Smooth muscle cell (in vitro differentiated cells): Measurements from ENCODE around the gene CHST9. TPM values are rescaled to one million over a fixed set of nuclear protein-coding genes. Genes with fewer than 3 reads are reported as not detected.

ENCODE experiments used
- DNase-seq: peaks from one replicate; lab custom pipeline; 2025; ENCODE audit not compliant: unreplicated experiment; lab: John Stamatoyannopoulos, UW
- H2AFZ ChIP-seq: fragments of 200-600 bp; sonication (generic); 2 replicates; pipeline ENCODE4 v1.6.0; 2016; ENCODE audit warnings: antibody characterized with exemption, low read depth, mild to moderate bottlenecking
- H3F3A ChIP-seq: fragments of 200-600 bp; sonication (generic); 2 replicates; pipeline ENCODE4 v1.6.0; 2017; ENCODE audit warnings: antibody characterized with exemption, low read depth
- H3K27ac ChIP-seq: fragments of 200-600 bp; sonication (generic); 2 replicates; pipeline ENCODE4 v1.5.1; 2016; ENCODE audit warnings: low read depth, mild to moderate bottlenecking
- H3K27me3 ChIP-seq: fragments of 200-600 bp; sonication (generic); 2 replicates; pipeline ENCODE4 v1.6.1; 2016; ENCODE audit warnings: low read depth, mild to moderate bottlenecking
- H3K36me3 ChIP-seq: fragments of 200-600 bp; sonication (generic); 2 replicates; pipeline ENCODE4 v1.5.1; 2016; ENCODE audit warnings: low read depth
- H3K4me1 ChIP-seq: fragments of 200-600 bp; sonication (generic); 2 replicates; pipeline ENCODE4 v1.5.1; 2016; ENCODE audit warnings: low read depth
- H3K4me2 ChIP-seq: fragments of 200-600 bp; sonication (generic); 2 replicates; pipeline ENCODE4 v1.6.0; 2016; ENCODE audit warnings: mild to moderate bottlenecking
- H3K4me3 ChIP-seq: fragments of 200-600 bp; sonication (generic); 2 replicates; pipeline ENCODE4 v1.5.1; 2016; ENCODE audit warnings: mild to moderate bottlenecking
- H3K79me2 ChIP-seq: fragments of 200-600 bp; sonication (generic); 2 replicates; pipeline ENCODE4 v1.6.0; 2016; ENCODE audit warnings: low read depth, mild to moderate bottlenecking
- H3K9ac ChIP-seq: fragments of 200-600 bp; sonication (generic); 2 replicates; pipeline ENCODE4 v1.6.0; 2016; ENCODE audit warnings: low read depth
- H3K9me3 ChIP-seq: fragments of 200-600 bp; sonication (generic); replicated peaks from 2 replicates; pipeline ENCODE4 v1.5.1; 2016; ENCODE audit warnings: low read depth
- H4K20me1 ChIP-seq: fragments of 200-600 bp; sonication (generic); 2 replicates; pipeline ENCODE4 v1.6.0; 2016; ENCODE audit warnings: low read depth
- WGBS: methylation state at CpG from one replicate; pipeline ENCODE4 v1.1.7; 2016; ENCODE audit warnings: low lambda C conversion rate; 5-methylcytosine and 5-hydroxymethylcytosine counted together
- polyA plus RNA-seq: library from polyadenylated mRNA; unstranded; fragments of >200 nt; fragmentation: Nextera tagmentation; extraction: Ambion mirVana; gene quantifications from 2 replicates; pipeline ENCODE4 v1.2.1, GENCODE V29; 2016
- total RNA-seq: library from RNA; depleted of rRNA; stranded (reverse); fragments of >200 nt; gene quantifications from 2 replicates; pipeline ENCODE4 v1.2.3, GENCODE V29; 2014
- TF ChIP-seq, protein P1 (sequence below): fragments of 200-600 bp; sonication (generic); IDR thresholded peaks from 2 replicates; pipeline ENCODE4 v1.5.1; 2017; ENCODE audit warnings: borderline replicate concordance, mild to moderate bottlenecking, antibody characterized with exemption; ENCODE audit not compliant: insufficient read depth, poor library complexity, severe bottlenecking

The CHST9 gene
- total and polyA plus RNA-seq, 2 experiments from 2014 or later = not detected

DNA sequence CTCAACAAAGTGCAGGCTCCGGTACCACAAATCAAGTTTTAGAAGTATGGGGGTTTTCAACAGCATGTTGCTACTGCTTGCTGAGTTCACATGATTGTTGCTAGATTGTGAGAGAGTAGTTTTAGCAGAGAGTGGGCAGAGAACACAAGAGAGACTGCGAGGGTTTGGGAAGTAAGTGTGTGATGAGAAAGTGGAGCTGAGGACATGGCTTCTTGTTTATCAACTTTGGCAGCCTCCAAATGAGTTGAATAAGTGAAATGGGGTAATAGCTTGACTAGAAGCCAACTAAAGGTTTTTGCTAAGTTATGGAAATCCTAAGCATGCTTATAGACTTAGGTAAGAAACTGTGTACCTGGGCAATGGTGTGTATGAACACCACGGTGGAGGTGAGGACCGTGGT is 135.1 kb downstream of the CHST9 start:
- Histone ChIP-seq H3K4me2 (no peak overlapping the region), H4K20me1 (no peaks in the 10 kb centered on the region), H3K4me3 (no peak overlapping the region), H3K9ac (no peak overlapping the region), H3F3A (no peaks in the 10 kb centered on the region), H2AFZ (no peak overlapping the region), H3K4me1 (no peaks in the 10 kb centered on the region), H3K79me2 (no peaks in the 10 kb centered on the region), H3K36me3 (no peaks in the 10 kb centered on the region), H3K27ac (no peak overlapping the region), H3K27me3 (no peaks in the 10 kb centered on the region), H3K9me3 (no peaks in the 10 kb centered on the region)
- no peak for DNase-seq
- TF ChIP-seq, protein P1, sequence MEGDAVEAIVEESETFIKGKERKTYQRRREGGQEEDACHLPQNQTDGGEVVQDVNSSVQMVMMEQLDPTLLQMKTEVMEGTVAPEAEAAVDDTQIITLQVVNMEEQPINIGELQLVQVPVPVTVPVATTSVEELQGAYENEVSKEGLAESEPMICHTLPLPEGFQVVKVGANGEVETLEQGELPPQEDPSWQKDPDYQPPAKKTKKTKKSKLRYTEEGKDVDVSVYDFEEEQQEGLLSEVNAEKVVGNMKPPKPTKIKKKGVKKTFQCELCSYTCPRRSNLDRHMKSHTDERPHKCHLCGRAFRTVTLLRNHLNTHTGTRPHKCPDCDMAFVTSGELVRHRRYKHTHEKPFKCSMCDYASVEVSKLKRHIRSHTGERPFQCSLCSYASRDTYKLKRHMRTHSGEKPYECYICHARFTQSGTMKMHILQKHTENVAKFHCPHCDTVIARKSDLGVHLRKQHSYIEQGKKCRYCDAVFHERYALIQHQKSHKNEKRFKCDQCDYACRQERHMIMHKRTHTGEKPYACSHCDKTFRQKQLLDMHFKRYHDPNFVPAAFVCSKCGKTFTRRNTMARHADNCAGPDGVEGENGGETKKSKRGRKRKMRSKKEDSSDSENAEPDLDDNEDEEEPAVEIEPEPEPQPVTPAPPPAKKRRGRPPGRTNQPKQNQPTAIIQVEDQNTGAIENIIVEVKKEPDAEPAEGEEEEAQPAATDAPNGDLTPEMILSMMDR = no peak
- WGBS = 87% methylated on average over 4 of the region's 4 CpGs

DNA sequence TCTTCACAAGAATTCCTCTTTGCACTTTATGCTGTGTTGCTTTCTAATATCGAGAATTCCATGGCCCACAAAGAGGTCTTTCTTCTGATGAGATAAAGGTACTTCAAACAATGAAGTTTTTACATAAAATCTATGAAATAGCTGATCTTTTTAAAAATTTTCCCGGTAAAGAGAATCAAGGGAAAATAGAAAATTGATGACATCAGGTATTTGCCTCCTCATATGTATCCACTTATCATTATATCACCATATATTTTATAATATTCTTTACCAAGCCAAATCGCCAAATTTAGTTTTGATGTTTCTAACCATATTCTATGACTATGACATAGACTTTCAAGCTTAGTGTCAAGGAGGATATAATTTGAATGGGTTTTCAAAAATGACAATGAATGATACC is 139.8 kb downstream of the CHST9 start:
- Histone ChIP-seq H3K79me2 (no peaks in the 10 kb centered on the region), H3F3A (no peaks in the 10 kb centered on the region), H4K20me1 (no peaks in the 10 kb centered on the region), H3K27me3 (no peaks in the 10 kb centered on the region), H3K4me2 (no peak overlapping the region), H2AFZ (no peak overlapping the region), H3K9ac (no peak overlapping the region), H3K27ac (no peak overlapping the region), H3K36me3 (no peaks in the 10 kb centered on the region), H3K4me3 (no peak overlapping the region), H3K4me1 (no peaks in the 10 kb centered on the region), H3K9me3 (no peaks in the 10 kb centered on the region)
- no peak for DNase-seq
- TF ChIP-seq, protein P1 = no peak
- 93% methylated on average over 3 of the region's 3 CpGs for WGBS

DNA sequence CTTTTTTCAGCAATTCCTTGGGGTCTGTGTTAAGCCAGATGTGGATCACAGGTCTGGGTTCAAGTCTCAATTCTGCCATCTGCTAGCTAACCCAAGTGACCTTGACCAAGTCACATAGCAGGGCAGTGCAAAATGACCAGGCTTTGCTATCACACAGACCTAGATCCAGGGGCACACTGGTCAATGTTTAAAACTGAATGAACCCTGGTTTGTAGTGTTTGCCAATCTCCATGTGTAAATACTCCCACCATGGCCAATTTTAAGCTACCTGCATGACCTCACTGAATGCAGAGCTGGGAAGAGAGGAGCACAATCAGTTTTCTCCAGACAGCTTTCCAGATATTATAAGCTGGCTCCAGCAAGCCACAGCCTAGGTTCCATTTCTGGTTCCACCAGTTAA is 142.9 kb downstream of the CHST9 start:
- Histone ChIP-seq H3F3A (no peaks in the 10 kb centered on the region), H3K9me3 (no peaks in the 10 kb centered on the region), H3K36me3 (no peaks in the 10 kb centered on the region), H3K4me3 (no peak overlapping the region), H3K79me2 (no peaks in the 10 kb centered on the region), H2AFZ (no peak overlapping the region), H3K9ac (no peak overlapping the region), H3K27me3 (no peaks in the 10 kb centered on the region), H3K4me1 (no peaks in the 10 kb centered on the region), H3K27ac (no peak overlapping the region), H3K4me2 (no peak overlapping the region), H4K20me1 (no peaks in the 10 kb centered on the region)
- TF ChIP-seq, protein P1 = no peak
- DNase-seq = no peak

DNA sequence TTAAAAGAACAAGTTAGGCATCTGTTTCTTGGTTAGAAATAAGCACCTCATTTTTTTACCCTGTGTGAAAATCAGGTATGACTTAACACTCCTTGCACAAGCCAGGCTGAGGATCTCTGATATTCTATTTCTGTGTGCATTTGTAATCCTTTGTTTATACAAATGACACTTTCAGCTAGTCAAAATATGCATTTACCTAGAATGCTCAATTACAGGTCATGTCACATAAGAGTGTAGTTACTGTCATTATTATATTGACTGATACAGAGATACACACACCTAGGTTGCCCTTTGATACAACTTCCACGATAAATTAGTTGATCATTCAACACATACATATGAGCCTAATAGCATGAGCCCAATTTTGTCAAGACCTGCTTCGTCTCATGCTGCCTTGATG is 144.3 kb downstream of the CHST9 start:
- H3K4me2 ChIP-seq = no peak overlapping the region
- DNase-seq = no peak
- WGBS = 92% methylated on average over 2 of the region's 2 CpGs
- H3K27me3 ChIP-seq = no peaks in the 10 kb centered on the region
- TF ChIP-seq, protein P1 = no peak
- H3K9ac ChIP-seq = no peak overlapping the region
- H2AFZ ChIP-seq = no peak overlapping the region
- H3F3A ChIP-seq = no peaks in the 10 kb centered on the region
- H3K36me3 ChIP-seq = no peaks in the 10 kb centered on the region
- H3K9me3 ChIP-seq = no peaks in the 10 kb centered on the region
- H3K27ac ChIP-seq = no peak overlapping the region
- H3K4me3 ChIP-seq = no peak overlapping the region
- H3K4me1 ChIP-seq = no peaks in the 10 kb centered on the region
- H4K20me1 ChIP-seq = no peaks in the 10 kb centered on the region
- H3K79me2 ChIP-seq = no peaks in the 10 kb centered on the region
